CD4-positive, alpha-beta T cell (primary cell): Measurements from ENCODE around the gene NDUFS1. TPM values are rescaled to one million over a fixed set of nuclear protein-coding genes. Genes with fewer than 3 reads are reported as not detected.
"Not testable (repeated sequence)": the region's sequence is repeated elsewhere in the genome, so short reads cannot be mapped to it uniquely, and the experiment has no call there.

Experiments used
- ATAC-seq: fragments of 200-7000 bp; cut with Tn5 transposase; one replicate; pipeline ENCODE4 v1.10.0; 2022; ENCODE audit warnings: mild to moderate bottlenecking; ENCODE audit not compliant: poor library complexity
- CTCF ChIA-PET: fragments of 350-600 bp; sonication (Branson Sonifier 250); formaldehyde crosslinking; loops from one replicate; lab custom pipeline; 2021; ENCODE audit warnings: antibody characterized with exemption, inconsistent platforms; lab: Charles Lee
- POLR2A ChIA-PET: fragments of 350-600 bp; sonication (Branson Sonifier 250); formaldehyde crosslinking; loops from one replicate; lab custom pipeline; 2021; ENCODE audit warnings: antibody characterized with exemption, inconsistent platforms; lab: Charles Lee
- DNase-seq, 14 experiments: peaks; one replicate each; pipeline ENCODE4 v3.0.0-alpha.2; 2013 to 2020; ENCODE audit warnings: mixed read lengths in 2 of 14
- H3K27ac ChIP-seq, 2 donors: one replicate each; pipeline versions ENCODE4 v1.5.1 to v1.7.0; 2013; ENCODE audit warnings: low read length in 2 of 2, low read depth in 1 of 2, mild to moderate bottlenecking in 1 of 2
- H3K27me3 ChIP-seq, 2 experiments: 1 replicate in 1 of 2; 2 replicates in 1 of 2; pipeline versions ENCODE4 v1.6.1 to v1.7.0; 2013; ENCODE audit warnings: low read length in 2 of 2, control low read depth in 1 of 2, mild to moderate bottlenecking in 1 of 2, moderate library complexity in 1 of 2; ENCODE audit not compliant: insufficient read depth in 2 of 2, control insufficient read depth in 1 of 2
- H3K36me3 ChIP-seq: one replicate; pipeline ENCODE4 v1.6.1; 2013; ENCODE audit warnings: low read length, control low read depth; ENCODE audit not compliant: insufficient read depth
- H3K4me1 ChIP-seq: one replicate; pipeline ENCODE4 v1.6.1; 2013; ENCODE audit warnings: low read length, control low read depth; ENCODE audit not compliant: insufficient read depth
- H3K4me3 ChIP-seq: one replicate; pipeline ENCODE4 v1.5.1; 2013; ENCODE audit warnings: mild to moderate bottlenecking, low read length, moderate library complexity
- H3K9me3 ChIP-seq, 2 experiments: 1 replicate in 1 of 2; 2 replicates in 1 of 2; pipeline versions ENCODE4 v1.6.1 to v1.7.0; 2013; ENCODE audit warnings: low read length in 2 of 2, mild to moderate bottlenecking in 2 of 2, control low read depth in 1 of 2, moderate library complexity in 1 of 2; ENCODE audit not compliant: control insufficient read depth in 1 of 2, insufficient read depth in 1 of 2
- H3K27ac Mint-ChIP-seq: one replicate; pipeline ENCODE4 v1.8.0; 2020; ENCODE audit warnings: mixed read lengths
- H3K27me3 Mint-ChIP-seq: one replicate; pipeline ENCODE4 v1.8.0; 2021; ENCODE audit warnings: mixed read lengths
- H3K36me3 Mint-ChIP-seq: one replicate; pipeline ENCODE4 v1.8.0; 2021; ENCODE audit warnings: low read depth, mixed read lengths
- H3K4me1 Mint-ChIP-seq: one replicate; pipeline ENCODE4 v1.8.0; 2021; ENCODE audit warnings: low read depth, mixed read lengths
- H3K4me3 Mint-ChIP-seq: one replicate; pipeline ENCODE4 v1.8.0; 2020; ENCODE audit warnings: mild to moderate bottlenecking, mixed read lengths
- H3K9me3 Mint-ChIP-seq: one replicate; pipeline ENCODE4 v1.8.0; 2020; ENCODE audit warnings: mixed read lengths
- CTCF ChIP-seq: fragments of 200-600 bp; IDR thresholded peaks from one replicate; pipeline ENCODE4 v1.8.0; 2022; ENCODE audit warnings: antibody characterized with exemption, mild to moderate bottlenecking
- intact Hi-C, 2 experiments: fragments of 100-400 bp; cut with DNase I in 1 of 2; cut with micrococcal nuclease in 1 of 2; formaldehyde crosslinking; loops; one replicate each; pipeline versions ENCODE4 v1.15.1 to v1.9.0; 2023 to 2025; cut with DNase I, micrococcal nuclease
- total RNA-seq, 174 experiments: library from RNA in 2 of 174; stranded (reverse) in 2 of 174; gene quantifications; one replicate each; pipeline ENCODE4 v1.2.3 and lab custom pipeline; 2021 to 2026

NDUFS1 gene
- total RNA-seq, 2 experiments from 2014 or later, result 33.4 to 34.3 TPM

- H3K27ac Mint-ChIP-seq, result no peak overlapping the region
- no peak overlapping the region for H3K27ac ChIP-seq
- no peaks in the 10 kb centered on the region for H3K36me3 ChIP-seq
- no peak overlapping the region for H3K4me3 ChIP-seq
- peak overlapping the region; percentile 9 for H3K4me3 Mint-ChIP-seq
- no peak for TF ChIP-seq CTCF
- CTCF ChIA-PET, result no interaction called here
- no peak for DNase-seq
- H3K4me1 ChIP-seq, result peaks cover 22% of the 10 kb centered on the region
- POLR2A ChIA-PET, result no interaction called here
- H3K9me3 Mint-ChIP-seq, result no peaks in the 10 kb centered on the region
- no peak for ATAC-seq
- peaks cover 52% of the 10 kb centered on the region for H3K4me1 Mint-ChIP-seq
- H3K36me3 Mint-ChIP-seq, result peaks cover 25% of the 10 kb centered on the region
- H3K27me3 Mint-ChIP-seq, result no peaks in the 10 kb centered on the region
- no peaks in the 10 kb centered on the region for H3K27me3 ChIP-seq
- intact Hi-C loops, result loop anchor here (5.0 to 10.0 kb wide), 4 partner anchors 55 to 1632 kb away; partner anchors contain the start of genes CCNYL1 (in 1 of the 2), FASTKD2 (in 1 of the 2), KLF7 (in 1 of the 2) and MDH1B (in 1 of the 2)
- no peaks in the 10 kb centered on the region for H3K9me3 ChIP-seq
Observed at GRCh38 chr2:206079699-206080465, 79.4 kb downstream of the NDUFS1 start.

- H3K9me3 ChIP-seq, intact Hi-C loops, H3K27ac Mint-ChIP-seq, H3K27ac ChIP-seq, DNase-seq, H3K27me3 Mint-ChIP-seq, CTCF ChIA-PET, H3K9me3 Mint-ChIP-seq, H3K4me3 ChIP-seq, H3K4me3 Mint-ChIP-seq, H3K27me3 ChIP-seq, ATAC-seq: not testable (repeated sequence)
- Mint-ChIP-seq H3K4me1 (peaks cover 42% of the 10 kb centered on the region), H3K36me3 (peaks cover 32% of the 10 kb centered on the region)
- POLR2A ChIA-PET, result interaction anchor here (0.6 kb wide), 1 partner anchor 73 kb away, joined by 4 read pairs; no protein-coding TSS in a partner anchor
- Histone ChIP-seq H3K36me3 (peaks cover 11% of the 10 kb centered on the region), H3K4me1 (peaks cover 19% of the 10 kb centered on the region)
Observed at GRCh38 chr2:206077879-206078278, 81.4 kb downstream of the NDUFS1 start.

GRCh38 chr2:206075113-206075512 is 84.1 kb downstream of the NDUFS1 start:
- H3K9me3 Mint-ChIP-seq, result no peaks in the 10 kb centered on the region
- ATAC-seq, result no peak
- intact Hi-C loops, result no loop called here
- no peak overlapping the region for H3K4me3 Mint-ChIP-seq
- H3K4me1 Mint-ChIP-seq, result peaks cover 46% of the 10 kb centered on the region
- Histone ChIP-seq H3K9me3 (no peaks in the 10 kb centered on the region), H3K36me3 (peaks cover 11% of the 10 kb centered on the region), H3K4me3 (no peak overlapping the region), H3K27ac (no peak overlapping the region), H3K4me1 (peaks cover 16% of the 10 kb centered on the region), H3K27me3 (no peaks in the 10 kb centered on the region)
- ChIA-PET POLR2A (no interaction called here), CTCF (no interaction called here)
- peaks cover 35% of the 10 kb centered on the region for H3K36me3 Mint-ChIP-seq
- no peak for TF ChIP-seq CTCF
- H3K27ac Mint-ChIP-seq, result no peak overlapping the region
- DNase-seq, result no peak
- H3K27me3 Mint-ChIP-seq, result no peaks in the 10 kb centered on the region
